ENCODE measurements around the gene RPL36A. TPM values are rescaled to one million over a fixed set of nuclear protein-coding genes. Genes with fewer than 3 reads are reported as not detected.

RPL36A gene
- total RNA-seq, result 100 to 1,000 TPM; 739 to 914 (median 804) TPM

- peak; percentile 95 for ATAC-seq (ENCODE audit: low FRiP score)
- TF ChIP-seq, protein P1, sequence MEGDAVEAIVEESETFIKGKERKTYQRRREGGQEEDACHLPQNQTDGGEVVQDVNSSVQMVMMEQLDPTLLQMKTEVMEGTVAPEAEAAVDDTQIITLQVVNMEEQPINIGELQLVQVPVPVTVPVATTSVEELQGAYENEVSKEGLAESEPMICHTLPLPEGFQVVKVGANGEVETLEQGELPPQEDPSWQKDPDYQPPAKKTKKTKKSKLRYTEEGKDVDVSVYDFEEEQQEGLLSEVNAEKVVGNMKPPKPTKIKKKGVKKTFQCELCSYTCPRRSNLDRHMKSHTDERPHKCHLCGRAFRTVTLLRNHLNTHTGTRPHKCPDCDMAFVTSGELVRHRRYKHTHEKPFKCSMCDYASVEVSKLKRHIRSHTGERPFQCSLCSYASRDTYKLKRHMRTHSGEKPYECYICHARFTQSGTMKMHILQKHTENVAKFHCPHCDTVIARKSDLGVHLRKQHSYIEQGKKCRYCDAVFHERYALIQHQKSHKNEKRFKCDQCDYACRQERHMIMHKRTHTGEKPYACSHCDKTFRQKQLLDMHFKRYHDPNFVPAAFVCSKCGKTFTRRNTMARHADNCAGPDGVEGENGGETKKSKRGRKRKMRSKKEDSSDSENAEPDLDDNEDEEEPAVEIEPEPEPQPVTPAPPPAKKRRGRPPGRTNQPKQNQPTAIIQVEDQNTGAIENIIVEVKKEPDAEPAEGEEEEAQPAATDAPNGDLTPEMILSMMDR (IDR thresholded peaks at IDR 0.05), result no peak
- DNase-seq (ENCODE audit: low spot score), result peak; percentile 55
Observed at GRCh38 chrX:101390664-101391525, at the start of gene RPL36A. RPL36A (plus strand) TSS chrX:101391011; CDS start chrX:101391044, 33 bp downstream.

- ATAC-seq (ENCODE audit: low FRiP score) (peak; percentile 47), DNase-seq (ENCODE audit: low spot score) (no peak)
- TF ChIP-seq, protein P1 (IDR thresholded peaks at IDR 0.05), result no peak
Observed at GRCh38 chrX:101347859-101348451, 42.9 kb upstream of the RPL36A start.

GRCh38 chrX:101348452-101349192 is 42.2 kb upstream of the RPL36A start, which contains the start of gene TIMM8A:
TIMM8A (minus strand) TSS chrX:101348742; CDS start chrX:101348664, 78 bp downstream.
- peak; percentile 29 for DNase-seq (ENCODE audit: low spot score)
- ATAC-seq (ENCODE audit: low FRiP score), result peak; percentile 95

DNA sequence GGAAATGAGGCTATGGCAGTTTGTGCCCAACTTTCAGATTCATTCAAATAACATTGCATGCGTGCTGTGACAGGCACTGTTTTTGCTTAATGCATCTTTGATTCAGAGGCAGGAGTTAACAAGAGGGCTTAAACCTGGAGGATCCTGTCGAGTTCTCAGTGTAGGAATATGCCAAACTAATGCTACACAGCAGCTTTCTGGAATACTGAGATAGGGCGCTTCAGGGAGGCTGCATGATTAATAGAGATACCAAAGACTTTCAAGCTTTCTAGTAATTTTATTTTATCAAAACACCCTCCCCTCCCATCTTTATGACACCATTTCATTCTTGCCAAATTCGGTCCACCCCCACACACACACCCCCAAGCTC is 41.6 kb upstream of the RPL36A start:
- DNase-seq (ENCODE audit: low spot score) (no peak), ATAC-seq (ENCODE audit: low FRiP score) (no peak)
- TF ChIP-seq, protein P1 (IDR thresholded peaks at IDR 0.05), result no peak

More at GRCh38 chrX:101348452-101349192, 42.2 kb upstream of the RPL36A start, which contains the start of gene TIMM8A:
- TF ChIP-seq, protein P1 (IDR thresholded peaks at IDR 0.05), result no peak

- no peak for DNase-seq (ENCODE audit: low spot score)
- TF ChIP-seq, protein P1 (IDR thresholded peaks at IDR 0.05), result no peak
- ATAC-seq (ENCODE audit: low FRiP score), result no peak
Observed at GRCh38 chrX:101357166-101357795, 33.5 kb upstream of the RPL36A start.

- ATAC-seq (ENCODE audit: low FRiP score) (no peak), DNase-seq (ENCODE audit: low spot score) (no peak)
- TF ChIP-seq, protein P1 (IDR thresholded peaks at IDR 0.05), result no peak
Observed at GRCh38 chrX:101359966-101360365, 30.8 kb upstream of the RPL36A start.

All from omental fat pad (tissue), 4 donors.